NCI-H526 (cell line): Measurements from ENCODE around the gene MRC2.
"Not testable (repeated sequence)": the region's sequence is repeated elsewhere in the genome, so short reads cannot be mapped to it uniquely, and the experiment has no call there.

Experiments
- DNase-seq, 2 experiments: peaks; one replicate each; lab custom pipeline; 2025; lab: John Stamatoyannopoulos, UW

The MRC2 gene

DNA sequence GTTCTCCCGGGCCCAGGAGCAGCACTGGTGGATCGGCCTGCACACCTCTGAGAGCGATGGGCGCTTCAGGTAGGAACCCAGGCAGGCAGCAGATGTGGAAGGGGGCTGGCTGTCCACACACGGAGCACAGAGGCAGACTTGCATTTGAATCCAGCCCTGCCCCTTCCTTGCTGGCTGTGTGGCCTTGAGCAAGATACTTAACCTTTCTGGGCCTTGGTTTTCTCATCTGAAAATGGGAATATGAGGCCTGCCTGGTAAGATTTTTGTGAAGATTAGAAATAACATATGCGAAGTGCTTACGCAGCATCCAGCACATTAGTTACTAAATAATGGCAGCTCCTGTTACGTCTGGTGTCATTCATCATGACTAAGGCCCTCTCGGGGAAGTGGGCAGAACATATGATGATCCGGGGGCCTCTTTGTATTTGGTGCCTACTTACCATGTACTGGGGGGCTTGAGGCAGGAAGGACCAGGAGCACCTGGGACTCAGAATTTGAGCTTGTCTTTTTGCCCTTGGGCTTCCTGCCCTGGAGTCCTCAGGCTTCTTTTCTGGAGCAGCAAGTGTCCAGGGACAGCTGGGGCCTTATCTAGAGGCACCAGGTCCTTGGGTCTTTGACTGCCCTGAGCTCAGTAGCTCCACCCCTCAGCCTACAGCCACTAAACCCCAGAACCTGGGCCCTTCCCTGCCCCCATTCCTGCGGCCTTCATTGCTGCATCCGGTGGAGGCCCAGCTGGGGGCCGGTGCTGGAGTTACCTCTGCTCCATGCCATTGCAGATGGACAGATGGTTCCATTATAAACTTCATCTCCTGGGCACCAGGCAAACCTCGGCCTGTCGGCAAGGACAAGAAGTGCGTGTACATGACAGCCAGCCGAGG, 53.8 kb downstream of the MRC2 start:
- DNase-seq, result no peak

DNA sequence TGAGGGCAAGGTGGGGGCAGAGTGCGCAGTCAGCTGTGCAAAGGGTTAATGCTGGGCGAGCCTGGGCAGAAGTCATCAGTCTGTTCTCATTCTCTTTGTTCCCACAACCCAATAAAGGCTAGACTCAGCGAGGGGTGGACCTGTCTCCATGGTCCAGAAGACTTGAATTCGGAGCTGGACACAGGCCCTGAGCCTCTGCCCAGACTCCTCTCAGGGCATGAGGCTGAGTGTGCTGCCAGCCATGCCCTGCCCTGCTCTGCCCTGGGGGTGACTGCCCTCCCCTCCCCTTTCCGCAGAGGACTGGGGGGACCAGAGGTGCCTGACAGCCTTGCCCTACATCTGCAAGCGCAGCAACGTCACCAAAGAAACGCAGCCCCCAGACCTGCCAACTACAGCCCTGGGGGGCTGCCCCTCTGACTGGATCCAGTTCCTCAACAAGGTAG, 54.5 kb downstream of the MRC2 start:
- no peak for DNase-seq

DNA sequence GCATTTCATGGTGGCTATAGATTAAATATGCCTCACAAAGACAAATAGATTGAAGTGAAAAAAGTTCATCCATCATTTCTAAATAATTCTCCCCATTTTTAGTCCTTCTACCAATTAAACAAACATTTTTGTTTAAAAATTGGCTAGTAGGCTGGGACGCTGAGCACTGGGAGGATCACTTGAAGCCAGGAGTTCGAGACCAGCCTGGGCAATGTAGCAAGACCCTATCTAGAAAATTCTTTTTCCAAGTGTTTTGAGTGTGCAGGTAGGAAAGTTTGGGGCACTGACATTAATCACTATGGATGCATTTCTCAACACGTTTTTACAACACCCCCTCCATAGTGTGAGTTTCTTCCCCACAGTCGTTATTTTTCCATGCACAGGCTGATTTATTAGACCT, 56.7 kb downstream of the MRC2 start:
- no peak for DNase-seq

DNA sequence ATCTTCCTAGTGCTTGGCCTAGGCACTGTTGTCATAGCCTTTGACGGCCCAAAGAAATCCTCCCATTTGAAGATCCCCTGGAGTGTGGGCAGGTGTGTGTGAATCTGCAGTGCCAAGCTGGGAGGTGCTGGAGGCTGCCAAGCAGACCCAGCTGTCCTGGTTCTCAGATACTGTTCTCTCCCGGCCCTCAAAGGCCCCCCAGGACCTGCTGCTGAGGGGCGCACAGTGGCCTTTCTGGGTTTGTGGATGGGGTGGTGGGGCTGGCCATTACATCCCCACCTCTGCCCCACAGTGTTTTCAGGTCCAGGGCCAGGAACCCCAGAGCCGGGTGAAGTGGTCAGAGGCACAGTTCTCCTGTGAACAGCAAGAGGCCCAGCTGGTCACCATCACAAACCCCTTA, 60.5 kb downstream of the MRC2 start:
- DNase-seq, result no peak

DNA sequence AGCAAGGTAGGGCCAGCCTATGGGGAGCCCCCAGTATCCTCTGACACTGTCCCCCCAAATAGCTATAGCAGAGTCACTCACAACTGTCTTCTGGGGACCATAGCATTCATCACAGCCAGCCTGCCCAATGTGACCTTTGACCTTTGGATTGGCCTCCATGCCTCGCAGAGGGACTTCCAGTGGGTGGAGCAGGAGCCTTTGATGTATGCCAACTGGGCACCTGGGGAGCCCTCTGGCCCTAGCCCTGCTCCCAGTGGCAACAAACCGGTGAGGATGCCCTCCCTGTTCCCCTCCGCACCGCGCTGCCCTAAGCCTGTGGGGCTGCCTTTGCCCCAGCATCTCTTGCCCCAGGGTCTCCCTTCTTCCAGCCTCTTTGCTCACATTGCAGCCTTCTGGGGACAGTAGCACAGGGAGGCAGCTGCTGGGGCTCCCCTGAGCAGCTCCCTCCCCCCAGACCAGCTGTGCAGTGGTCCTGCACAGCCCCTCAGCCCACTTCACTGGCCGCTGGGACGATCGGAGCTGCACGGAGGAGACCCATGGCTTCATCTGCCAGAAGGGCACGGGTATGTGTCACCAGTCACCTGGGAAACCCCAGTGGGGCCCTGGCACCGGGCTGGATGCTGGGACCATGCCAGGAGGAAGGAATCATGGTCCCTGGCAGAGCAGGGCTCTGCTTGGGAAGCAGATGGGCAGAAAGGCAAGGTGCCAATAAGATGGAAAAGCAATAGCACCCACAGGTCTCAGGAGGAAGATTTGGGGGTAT, 61.1 kb downstream of the MRC2 start:
- no peak for DNase-seq

DNA sequence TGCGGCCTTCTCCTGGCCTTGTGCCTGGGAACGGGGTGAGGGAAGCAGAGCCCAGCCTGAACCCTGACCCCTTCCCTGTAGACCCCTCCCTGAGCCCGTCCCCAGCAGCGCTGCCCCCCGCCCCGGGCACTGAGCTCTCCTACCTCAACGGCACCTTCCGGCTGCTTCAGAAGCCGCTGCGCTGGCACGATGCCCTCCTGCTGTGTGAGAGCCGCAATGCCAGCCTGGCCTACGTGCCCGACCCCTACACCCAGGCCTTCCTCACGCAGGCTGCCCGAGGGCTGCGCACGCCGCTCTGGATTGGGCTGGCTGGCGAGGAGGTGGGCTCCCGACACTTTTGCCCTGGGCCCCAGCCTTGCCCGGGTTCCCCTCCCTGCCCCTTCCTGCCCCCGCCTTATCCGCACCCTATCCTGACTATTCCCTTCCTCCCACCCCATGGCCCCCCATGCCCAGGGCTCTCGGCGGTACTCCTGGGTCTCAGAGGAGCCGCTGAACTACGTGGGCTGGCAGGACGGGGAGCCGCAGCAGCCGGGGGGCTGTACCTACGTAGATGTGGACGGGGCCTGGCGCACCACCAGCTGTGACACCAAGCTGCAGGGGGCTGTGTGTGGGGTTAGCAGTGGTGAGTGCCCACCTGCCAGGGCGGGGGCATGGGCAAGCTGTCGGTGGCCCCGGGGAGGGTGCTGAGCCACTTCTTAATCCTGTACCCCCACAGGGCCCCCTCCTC, 62.1 kb downstream of the MRC2 start:
- no peak for DNase-seq

DNA sequence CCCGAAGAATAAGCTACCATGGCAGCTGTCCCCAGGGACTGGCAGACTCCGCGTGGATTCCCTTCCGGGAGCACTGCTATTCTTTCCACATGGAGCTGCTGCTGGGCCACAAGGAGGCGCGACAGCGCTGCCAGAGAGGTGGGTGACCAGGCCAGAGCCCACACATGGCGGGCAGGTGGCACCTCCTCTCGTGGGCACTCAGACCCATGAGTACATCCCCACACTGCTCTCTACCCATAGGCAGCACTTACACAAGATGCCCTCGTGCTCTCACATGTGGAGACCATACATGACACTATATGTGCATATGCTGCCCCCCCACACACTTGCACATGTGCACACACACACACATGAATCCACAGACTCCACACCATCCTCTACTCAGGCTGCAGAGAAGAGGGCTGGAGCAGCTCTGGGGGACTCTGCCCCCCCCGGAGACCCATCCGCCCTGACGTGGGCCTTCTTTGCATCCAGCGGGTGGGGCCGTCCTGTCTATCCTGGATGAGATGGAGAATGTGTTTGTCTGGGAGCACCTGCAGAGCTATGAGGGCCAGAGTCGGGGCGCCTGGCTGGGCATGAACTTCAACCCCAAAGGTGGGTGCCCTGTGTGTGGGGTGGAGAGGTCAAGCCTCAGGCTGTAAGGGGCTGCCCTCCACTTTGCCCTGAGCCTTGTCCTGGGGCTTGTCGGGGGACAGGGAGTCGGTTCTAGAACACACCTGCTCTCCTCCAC, 62.9 kb downstream of the MRC2 start:
- peak in 1 of 2 experiments; percentile 29 for DNase-seq

DNA sequence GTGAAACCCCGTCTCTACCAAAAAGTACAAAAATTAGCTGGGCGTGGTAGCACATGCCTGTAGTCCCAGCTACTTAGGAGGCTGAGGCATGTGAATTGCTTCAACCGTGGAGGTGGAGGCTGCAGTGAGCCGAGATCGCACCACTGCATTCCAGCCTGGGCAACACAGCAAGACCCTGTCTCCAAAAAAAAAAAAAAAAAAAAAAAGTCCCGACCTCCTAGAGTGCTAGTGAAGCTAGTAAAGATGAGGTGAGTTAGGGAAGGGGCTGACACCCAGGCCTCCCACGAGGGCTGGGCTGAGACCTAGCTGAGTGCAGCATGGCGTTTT, 64.1 kb downstream of the MRC2 start:
- DNase-seq, result not testable (repeated sequence)

DNA sequence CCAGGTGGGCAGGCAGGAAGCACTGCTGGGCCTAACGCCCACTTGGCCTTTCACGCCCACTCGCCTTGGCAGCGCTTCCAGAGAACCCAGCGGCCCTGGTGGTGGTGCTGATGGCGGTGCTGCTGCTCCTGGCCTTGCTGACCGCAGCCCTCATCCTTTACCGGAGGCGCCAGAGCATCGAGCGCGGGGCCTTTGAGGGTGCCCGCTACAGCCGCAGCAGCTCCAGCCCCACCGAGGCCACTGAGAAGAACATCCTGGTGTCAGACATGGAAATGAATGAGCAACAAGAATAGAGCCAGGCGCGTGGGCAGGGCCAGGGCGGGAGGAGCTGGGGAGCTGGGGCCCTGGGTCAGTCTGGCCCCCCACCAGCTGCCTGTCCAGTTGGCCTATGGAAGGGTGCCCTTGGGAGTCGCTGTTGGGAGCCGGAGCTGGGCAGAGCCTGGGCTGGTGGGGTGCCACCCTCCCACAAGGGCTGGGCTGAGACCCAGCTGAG, 64.7 kb downstream of the MRC2 start:
- DNase-seq, result no peak

DNA sequence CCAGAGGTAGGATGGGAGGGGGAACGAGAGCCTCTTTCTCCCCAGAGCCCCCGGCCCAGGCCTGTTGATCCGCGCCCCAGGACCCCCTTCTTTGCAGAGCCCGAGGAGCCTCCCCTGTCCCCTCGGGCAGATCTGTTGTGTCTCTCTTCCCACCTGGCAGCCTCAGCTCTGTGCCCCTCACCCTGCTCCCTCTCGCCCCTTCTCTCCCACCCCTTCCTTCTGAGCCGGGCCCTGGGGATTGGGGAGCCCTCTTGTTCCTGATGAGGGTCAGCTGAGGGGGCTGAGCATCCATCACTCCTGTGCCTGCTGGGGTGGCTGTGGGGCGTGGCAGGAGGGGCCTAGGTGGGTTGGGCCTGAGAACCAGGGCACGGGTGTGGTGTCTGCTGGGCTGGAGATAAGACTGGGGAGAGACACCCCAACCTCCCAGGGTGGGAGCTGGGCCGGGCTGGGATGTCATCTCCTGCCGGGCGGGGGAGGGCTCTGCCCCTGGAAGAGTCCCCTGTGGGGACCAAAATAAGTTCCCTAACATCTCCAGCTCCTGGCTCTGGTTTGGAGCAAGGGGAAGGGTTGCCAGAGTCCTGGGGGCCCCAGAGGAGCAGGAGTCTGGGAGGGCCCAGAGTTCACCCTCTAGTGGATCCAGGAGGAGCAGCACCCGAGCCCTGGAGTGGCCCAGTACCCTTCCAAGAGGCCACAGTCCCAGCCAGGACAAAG, 65.4 kb downstream of the MRC2 start:
- DNase-seq, result peak in 1 of 2 experiments; percentile 50

DNA sequence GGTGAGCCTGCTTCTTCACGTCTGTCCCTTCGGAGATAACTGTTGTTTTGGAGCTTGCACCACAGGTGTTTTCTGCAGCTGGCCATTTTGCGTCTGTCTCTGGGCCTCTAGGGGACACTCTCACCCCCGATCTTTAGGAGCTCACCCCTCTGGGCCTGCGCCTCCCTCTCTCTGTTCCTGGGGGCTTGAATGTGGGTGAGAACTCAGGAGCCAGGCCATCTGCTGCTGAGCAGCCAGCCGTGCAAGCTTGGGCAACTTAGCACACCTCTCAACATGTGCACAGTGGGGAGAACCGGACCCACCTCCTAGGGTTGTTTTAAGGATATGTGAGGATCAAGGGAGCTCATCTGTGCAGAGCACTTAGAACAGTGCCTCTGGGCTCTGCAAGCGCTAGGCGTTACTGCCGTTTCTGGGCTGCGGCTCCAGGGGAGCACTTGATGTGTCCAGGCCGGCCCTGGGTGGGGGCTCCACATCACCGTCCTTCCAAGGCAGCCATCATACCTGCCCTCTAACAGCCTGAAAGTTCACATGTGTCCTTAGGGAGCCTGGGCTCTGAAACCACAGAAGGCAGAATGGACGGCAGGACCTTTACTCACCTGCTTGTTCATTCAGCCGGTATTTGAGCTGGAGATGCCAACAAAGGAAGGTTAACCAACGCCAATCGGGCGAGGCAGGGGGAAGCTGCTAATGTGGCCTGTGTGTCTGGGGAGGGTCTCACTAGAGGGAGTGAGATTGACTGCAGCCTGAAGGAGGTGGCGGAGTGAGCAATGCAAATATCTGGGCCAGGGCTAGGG, 66.3 kb downstream of the MRC2 start:
- DNase-seq, result peak in 1 of 2 experiments; percentile 12

DNA sequence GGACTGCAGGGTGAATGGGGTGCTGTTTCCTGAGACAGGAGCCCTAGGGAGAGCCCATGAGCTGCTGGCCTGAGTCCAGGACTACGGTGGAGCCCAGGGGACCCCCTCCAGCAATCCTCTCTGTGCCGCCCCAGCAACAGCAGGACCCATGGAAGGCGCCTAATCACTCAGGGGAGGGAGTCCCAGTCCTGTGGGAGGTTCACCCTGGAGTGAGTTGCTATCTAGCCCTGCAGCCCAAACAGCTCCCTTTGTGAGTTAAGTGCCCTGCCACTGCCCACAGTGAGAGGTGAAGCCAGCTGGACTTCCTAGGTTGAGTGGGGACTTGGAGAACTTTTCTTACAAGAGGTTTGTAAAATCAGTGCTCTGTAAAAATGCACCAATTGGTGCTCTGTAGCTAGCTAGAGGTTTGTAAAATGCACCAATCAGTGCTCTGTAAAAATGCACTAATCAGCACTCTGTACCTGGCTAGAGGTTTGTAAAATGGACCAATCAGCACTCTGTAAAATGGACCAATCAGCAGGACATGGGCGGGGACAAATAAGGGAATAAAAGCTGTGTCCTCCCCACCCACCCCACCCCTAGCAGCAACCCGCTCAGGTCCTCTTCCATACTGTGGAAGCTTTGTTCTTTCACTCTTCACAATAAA, 67.7 kb downstream of the MRC2 start:
- not testable (repeated sequence) for DNase-seq

DNA sequence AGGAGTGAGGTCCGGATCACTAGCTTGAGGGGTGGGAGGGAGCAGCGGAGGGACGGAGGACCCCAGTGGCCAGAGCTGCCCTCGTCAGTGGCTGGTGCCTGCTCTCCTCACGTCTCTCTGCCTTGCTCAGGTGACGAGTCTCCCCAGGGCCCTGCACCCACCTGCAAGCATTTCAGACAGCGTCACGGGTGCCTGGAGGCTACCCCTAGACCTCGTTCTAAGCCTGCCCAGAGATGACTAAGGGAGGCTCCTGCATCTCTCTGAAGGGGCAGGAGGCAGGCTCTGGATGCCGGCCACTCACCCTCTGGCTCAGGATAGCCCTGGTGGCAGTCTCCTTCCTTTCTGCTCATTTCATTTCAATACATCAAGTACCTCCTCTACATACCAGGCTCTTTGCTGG, 68.8 kb downstream of the MRC2 start:
- DNase-seq, result no peak

DNA sequence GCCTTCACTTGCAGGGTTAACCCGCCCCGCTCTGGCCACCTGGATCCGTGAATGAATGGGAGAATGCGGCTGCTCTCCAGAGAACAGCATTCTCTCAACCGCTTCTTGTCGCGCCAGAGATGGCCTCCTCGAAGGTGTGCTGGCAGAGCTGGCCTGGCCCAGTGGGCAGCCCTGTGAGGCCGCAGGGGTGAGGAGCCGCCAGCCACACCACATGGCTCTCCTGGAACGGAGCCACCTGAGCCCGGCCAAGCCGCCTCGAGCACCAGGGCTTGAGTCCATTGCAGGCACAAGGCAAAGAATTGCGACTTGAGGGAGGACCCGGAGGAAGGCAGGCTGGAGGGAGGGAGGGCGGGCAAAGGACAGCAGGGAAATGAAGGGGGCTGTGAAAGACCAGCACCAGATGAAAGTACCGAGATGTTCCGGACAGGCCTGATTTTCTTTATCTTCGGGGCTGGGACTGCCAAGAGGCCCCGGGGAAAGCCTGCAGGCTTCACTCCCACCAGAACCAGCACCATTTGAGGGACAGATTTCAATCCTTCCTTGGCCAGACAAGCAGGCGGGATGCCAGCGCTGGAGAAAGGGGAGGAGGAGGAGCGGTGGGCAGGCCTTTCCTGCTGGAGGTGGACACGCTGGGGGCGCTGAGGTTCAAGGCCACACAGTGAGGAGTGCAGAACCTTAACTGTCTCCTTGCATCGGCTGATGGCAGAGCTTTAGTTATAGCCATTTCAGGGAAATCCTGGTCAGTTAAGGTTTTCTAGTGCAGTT, 69.4 kb downstream of the MRC2 start:
- DNase-seq, result no peak

DNA sequence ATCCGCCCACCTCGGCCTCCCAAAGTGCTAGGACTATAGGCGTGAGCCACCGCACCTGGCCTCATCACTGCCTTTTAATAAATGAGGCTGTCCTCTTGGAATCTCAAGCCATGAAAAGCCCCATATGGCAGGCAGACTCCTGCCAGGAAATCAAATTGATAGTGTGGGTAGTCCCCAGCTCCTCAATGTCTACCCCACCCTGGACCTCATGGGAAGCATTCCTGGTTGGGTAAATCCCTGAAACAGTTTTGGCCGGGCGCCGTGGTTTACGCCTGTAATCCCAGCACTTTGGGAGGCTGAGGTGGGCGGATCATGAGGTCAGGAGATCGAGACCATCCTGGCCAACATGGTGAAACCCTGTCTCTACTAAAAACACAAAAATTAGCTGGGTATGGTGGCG, 71.0 kb downstream of the MRC2 start:
- DNase-seq, result not testable (repeated sequence)

DNA sequence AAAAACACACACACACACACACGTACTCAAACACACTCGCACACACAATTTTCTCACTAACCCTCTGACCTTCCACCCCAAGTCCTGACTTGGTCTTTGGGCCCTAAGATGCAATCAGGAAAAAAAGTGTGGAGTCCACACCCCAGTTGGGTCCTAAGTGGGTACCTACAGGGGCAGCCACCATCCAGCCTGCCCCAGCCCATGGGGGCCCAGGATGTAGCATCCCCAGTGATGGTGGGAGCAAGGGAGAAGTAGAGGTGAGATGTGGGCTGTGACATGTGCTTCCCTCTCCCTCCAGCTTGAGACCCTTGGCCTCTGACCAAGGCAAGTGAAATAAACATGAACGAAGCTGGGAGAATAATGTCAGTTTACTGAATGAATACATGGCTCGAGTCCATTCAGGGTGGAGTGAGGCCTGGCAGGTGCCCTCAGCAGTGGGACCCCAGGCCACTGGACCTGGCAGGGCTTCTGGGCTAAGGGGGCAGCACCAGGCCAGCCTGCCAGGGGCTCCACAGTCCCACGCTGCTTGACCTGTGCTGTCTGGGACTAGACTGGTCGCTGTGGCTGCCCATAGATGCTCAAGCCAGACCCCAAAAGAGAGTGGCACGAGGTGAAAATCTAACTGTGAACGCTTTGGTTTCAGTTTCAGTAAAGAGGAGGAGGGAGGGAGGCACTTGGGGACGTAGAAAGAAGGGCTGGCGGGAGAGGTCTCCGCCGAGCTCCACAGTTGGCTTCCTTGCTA, 73.7 kb downstream of the MRC2 start:
- no peak for DNase-seq

DNA sequence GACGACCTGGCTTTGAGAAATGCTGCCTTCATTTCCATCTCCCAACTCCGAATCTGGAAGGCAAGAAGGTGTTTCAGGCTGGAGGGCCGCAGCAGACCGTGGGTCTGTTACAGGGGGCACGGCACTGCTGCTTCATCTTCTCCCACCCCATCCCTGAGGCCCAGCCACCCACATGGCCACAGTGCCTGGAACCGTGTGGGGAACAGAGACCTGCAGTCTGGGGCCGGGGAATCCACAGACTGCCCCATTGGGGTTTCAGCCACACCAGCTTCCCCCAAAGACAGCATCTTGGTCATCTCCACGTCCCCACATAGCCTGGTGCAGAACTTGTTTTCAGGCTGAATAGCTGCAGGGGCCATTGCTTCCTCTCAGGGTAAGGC, 74.2 kb downstream of the MRC2 start:
- no peak for DNase-seq

DNA sequence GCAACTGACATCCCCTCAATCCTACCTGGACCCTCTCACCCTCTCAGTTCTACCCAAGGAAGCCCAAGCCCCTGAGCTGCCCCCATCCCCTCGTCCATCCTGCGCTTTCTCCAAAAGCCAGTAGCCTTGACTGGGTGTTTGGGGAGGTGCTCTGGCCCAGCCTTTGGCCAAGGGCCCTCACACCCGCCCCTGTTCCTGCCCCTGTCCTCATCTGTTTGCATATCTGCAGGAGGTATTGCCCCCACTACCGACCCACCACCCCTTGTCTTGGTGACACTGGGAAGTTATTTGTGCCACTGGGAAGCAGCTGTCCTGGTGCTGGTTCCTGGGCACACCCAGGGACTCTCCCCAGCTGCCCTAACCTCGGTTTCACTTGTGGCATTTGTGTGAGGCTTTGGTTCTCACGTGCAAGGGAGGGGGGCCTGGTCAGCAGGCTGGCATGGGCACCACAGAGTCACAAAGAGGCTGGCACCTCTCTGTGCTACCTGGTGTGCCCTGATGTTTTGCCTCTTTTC, 75.3 kb downstream of the MRC2 start:
- DNase-seq, result no peak
